ENCODE data around the gene HERC4.
"Not testable (repeated sequence)": the region's sequence is repeated elsewhere in the genome, so short reads cannot be mapped to it uniquely, and the experiment has no call there.

The HERC4 gene

GRCh38 chr10:68090586-68090985 is 15.5 kb upstream of the HERC4 start:
- DNase-seq: no peak

- DNase-seq: peak in 1 of 5 experiments; percentile 62
Measured at GRCh38 chr10:68088740-68089139, 13.7 kb upstream of the HERC4 start.

- DNase-seq: no peak
Measured at GRCh38 chr10:68087685-68088401, 12.8 kb upstream of the HERC4 start.

GRCh38 chr10:68086910-68087684 is 12.0 kb upstream of the HERC4 start:
- no peak for DNase-seq

GRCh38 chr10:68086011-68086410 is 10.9 kb upstream of the HERC4 start:
- DNase-seq: no peak

GRCh38 chr10:68084469-68084868 is 9.4 kb upstream of the HERC4 start:
- no peak for DNase-seq

GRCh38 chr10:68083953-68084352 is 8.9 kb upstream of the HERC4 start:
- DNase-seq: no peak

- no peak for DNase-seq
Measured at GRCh38 chr10:68082872-68083271, 7.8 kb upstream of the HERC4 start.

- no peak for DNase-seq
Measured at GRCh38 chr10:68081916-68082315, 6.8 kb upstream of the HERC4 start.

GRCh38 chr10:68080853-68081431 is 5.9 kb upstream of the HERC4 start:
- no peak for DNase-seq

GRCh38 chr10:68079434-68079833 is 4.4 kb upstream of the HERC4 start:
- DNase-seq: no peak

- peak in 1 of 5 experiments; percentile 87 for DNase-seq
Measured at GRCh38 chr10:68077026-68077425, 1.9 kb upstream of the HERC4 start.

GRCh38 chr10:68076081-68076480 is 998 bp upstream of the HERC4 start:
- DNase-seq: not testable (repeated sequence)

GRCh38 chr10:68075550-68076004 is 494 bp upstream of the HERC4 start:
- no peak for DNase-seq

GRCh38 chr10:68074031-68074774 is 880 bp downstream of the HERC4 start:
- DNase-seq: peak in 1 of 5 experiments; percentile 25

GRCh38 chr10:68073631-68074030 is 1.5 kb downstream of the HERC4 start:
- DNase-seq: no peak

GRCh38 chr10:68067508-68067907 is 7.6 kb downstream of the HERC4 start:
- DNase-seq: peak in 1 of 5 experiments; percentile 7

- no peak for DNase-seq
Measured at GRCh38 chr10:68067029-68067428, 8.1 kb downstream of the HERC4 start.

- DNase-seq: no peak
Measured at GRCh38 chr10:68053553-68053952, 21.5 kb downstream of the HERC4 start.

- DNase-seq: no peak
Measured at GRCh38 chr10:68052463-68052862, 22.6 kb downstream of the HERC4 start.

- no peak for DNase-seq
Measured at GRCh38 chr10:68049289-68050078, 25.6 kb downstream of the HERC4 start.

Data from T-helper 2 cell (primary cell).